Measurements from ENCODE around the gene ALKBH1.

GRCh38 chr14:77625360-77625759 is 82.5 kb downstream of the ALKBH1 start:
- TF ChIP-seq CTCF (IDR thresholded peaks at IDR 0.05) (no peak), POLR2A (IDR thresholded peaks at IDR 0.05) (no peak), POLR2AphosphoS5 (IDR thresholded peaks at IDR 0.05) (no peak)
